Measurements from ENCODE around the gene PREP. TPM values are rescaled to one million over a fixed set of nuclear protein-coding genes. Genes with fewer than 3 reads are reported as not detected.

The PREP gene
- total and polyA plus RNA-seq, 2 of the 8 experiments (the other 6 are each of a cell fraction or from before 2014, with no cell fraction given) = 26.8 to 70.0 TPM

- Histone ChIP-seq H3K18ac (ENCODE audit: extremely low read depth, low read length) (no peak overlapping the region), H3K23me2 (ENCODE audit: low read depth, low read length) (no peaks in the 10 kb centered on the region), H2AK5ac (ENCODE audit: low read depth, low read length) (no peak overlapping the region), H3K79me1 (ENCODE audit: low read depth, low read length) (no peaks in the 10 kb centered on the region), H3K14ac (ENCODE audit: insufficient read length) (no peak overlapping the region), H3K4ac (replicated peaks; ENCODE audit: insufficient read length, low read depth, low read length) (no peak overlapping the region), H3K79me2 (ENCODE audit: control insufficient read depth in 1 of 2, insufficient read depth in 2 of 2, low read length in 2 of 2) (no peaks in the 10 kb centered on the region), H3K23ac (ENCODE audit: insufficient read length) (no peak overlapping the region), H2BK5ac (ENCODE audit: low read depth, low read length) (no peak overlapping the region), H3K27ac (ENCODE audit: low read depth, low read length) (no peak overlapping the region), H3K56ac (replicated peaks; ENCODE audit: insufficient read length, low read depth, low read length) (no peak overlapping the region), H3K4me2 (ENCODE audit: insufficient read depth in 1 of 2, low read depth in 2 of 2, low read length in 2 of 2) (no peak overlapping the region), H3K27me3 (replicated peaks in 1 of 4; ENCODE audit: control insufficient read depth in 3 of 4, extremely low read depth in 1 of 4, insufficient read depth in 3 of 4, low read length in 3 of 4) (no peaks in the 10 kb centered on the region), H2AFZ (ENCODE audit: low read length) (no peak overlapping the region), H4K20me1 (replicated peaks in 1 of 2; ENCODE audit: control insufficient read depth in 1 of 2, insufficient read depth in 2 of 2, low read length in 2 of 2) (no peaks in the 10 kb centered on the region), H4K91ac (replicated peaks; ENCODE audit: insufficient read length, low read length) (no peak overlapping the region), H4K5ac (ENCODE audit: insufficient read length, low read depth, low read length) (no peak overlapping the region), H3K36me3 (ENCODE audit: control insufficient read depth in 2 of 4, insufficient read depth in 4 of 4, low read length in 3 of 4) (no peaks in the 10 kb centered on the region), H3K9ac (replicated peaks in 1 of 4; ENCODE audit: extremely low read depth in 1 of 4, low read depth in 3 of 4, low read length in 3 of 4) (no peak overlapping the region), H3K4me1 (replicated peaks in 1 of 4; ENCODE audit: control insufficient read depth in 3 of 4, insufficient read depth in 4 of 4, low read length in 3 of 4) (no peaks in the 10 kb centered on the region), H3K9me3 (ENCODE audit: insufficient read depth in 2 of 2, low read depth in 1 of 2, low read length in 1 of 2) (peaks cover 13 to 24% of the 10 kb centered on the region in 2 experiments), H2BK12ac (ENCODE audit: low read depth, low read length) (no peak overlapping the region), H4K8ac (ENCODE audit: extremely low read depth, insufficient read depth, low read length) (no peak overlapping the region), H2BK15ac (ENCODE audit: low read length) (no peak overlapping the region), H2BK120ac (replicated peaks; ENCODE audit: low read depth, low read length) (no peak overlapping the region), H3K4me3 (ENCODE audit: extremely low read depth in 1 of 4, insufficient read depth in 2 of 4, low read depth in 3 of 4, low read length in 4 of 4) (no peak overlapping the region), H2BK20ac (ENCODE audit: low read length) (no peak overlapping the region)
- 100% methylated on average over 1 of the region's 1 CpG; no CpG with 5 or more reads in 1 of the 2 experiments for WGBS, 2 experiments (ENCODE audit: extremely low coverage in 1 of 2, insufficient coverage in 1 of 2, insufficient read length in 1 of 2, insufficient replicate concordance in 2 of 2, low coverage in 1 of 2, low lambda C conversion rate in 2 of 2, missing lambda C conversion rate in 1 of 2)
- POLR2A ChIA-PET (ENCODE audit: partially characterized antibody) = no interaction called here
- no peak for TF ChIP-seq HDAC6 (IDR thresholded peaks at IDR 0.05; ENCODE audit: low read depth, low read length)
- TF ChIP-seq, protein P1, sequence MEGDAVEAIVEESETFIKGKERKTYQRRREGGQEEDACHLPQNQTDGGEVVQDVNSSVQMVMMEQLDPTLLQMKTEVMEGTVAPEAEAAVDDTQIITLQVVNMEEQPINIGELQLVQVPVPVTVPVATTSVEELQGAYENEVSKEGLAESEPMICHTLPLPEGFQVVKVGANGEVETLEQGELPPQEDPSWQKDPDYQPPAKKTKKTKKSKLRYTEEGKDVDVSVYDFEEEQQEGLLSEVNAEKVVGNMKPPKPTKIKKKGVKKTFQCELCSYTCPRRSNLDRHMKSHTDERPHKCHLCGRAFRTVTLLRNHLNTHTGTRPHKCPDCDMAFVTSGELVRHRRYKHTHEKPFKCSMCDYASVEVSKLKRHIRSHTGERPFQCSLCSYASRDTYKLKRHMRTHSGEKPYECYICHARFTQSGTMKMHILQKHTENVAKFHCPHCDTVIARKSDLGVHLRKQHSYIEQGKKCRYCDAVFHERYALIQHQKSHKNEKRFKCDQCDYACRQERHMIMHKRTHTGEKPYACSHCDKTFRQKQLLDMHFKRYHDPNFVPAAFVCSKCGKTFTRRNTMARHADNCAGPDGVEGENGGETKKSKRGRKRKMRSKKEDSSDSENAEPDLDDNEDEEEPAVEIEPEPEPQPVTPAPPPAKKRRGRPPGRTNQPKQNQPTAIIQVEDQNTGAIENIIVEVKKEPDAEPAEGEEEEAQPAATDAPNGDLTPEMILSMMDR (IDR thresholded peaks at IDR 0.05; ENCODE audit: control extremely low read depth in 1 of 3, insufficient read depth in 1 of 3, low read depth in 1 of 3, low read length in 3 of 3) = no peak
- TF ChIP-seq SIRT6 (IDR thresholded peaks at IDR 0.05; ENCODE audit: low read length) = no peak
- no peak for TF ChIP-seq JUN (IDR thresholded peaks at IDR 0.05; ENCODE audit: low read depth, low read length)
- no peak for TF ChIP-seq SRF (IDR thresholded peaks at IDR 0.05; ENCODE audit: low read depth, low read length)
- TF ChIP-seq CEBPB (IDR thresholded peaks at IDR 0.05; ENCODE audit: low read depth, low read length) = no peak
- TF ChIP-seq SP1 (IDR thresholded peaks at IDR 0.05; ENCODE audit: low read depth, low read length) = no peak
- TF ChIP-seq KDM1A (IDR thresholded peaks at IDR 0.05; ENCODE audit: borderline replicate concordance, low read length) = no peak
- no peak for TF ChIP-seq RBBP5 (IDR thresholded peaks at IDR 0.05; ENCODE audit: borderline replicate concordance, low read depth, low read length)
- DNase-seq (ENCODE audit: low read depth in 1 of 2, low spot score in 2 of 2) = no peak
- CTCF ChIA-PET (ENCODE audit: partially characterized antibody) = no interaction called here
- no peak for FAIRE-seq
Measured at GRCh38 chr6:105409734-105410133, 6.9 kb upstream of the PREP start.

Data from H1 (cell line).